KOPT-K1 (cell line): ENCODE results near the gene TENM4.

ENCODE experiments used
- H3K27ac ChIP-seq: fragments of 200-600 bp; sonication (generic); 2 replicates; pipeline ENCODE4 v1.5.1; 2016; ENCODE audit warnings: antibody characterized with exemption, mild to moderate bottlenecking, low read depth, low read length; ENCODE audit not compliant: poor library complexity, severe bottlenecking
- H3K36me3 ChIP-seq: fragments of 200-600 bp; sonication (generic); 2 replicates; pipeline ENCODE4 v1.5.1; 2017; ENCODE audit warnings: antibody characterized with exemption, mild to moderate bottlenecking, low read length, moderate library complexity; ENCODE audit not compliant: insufficient read depth
- H3K9me3 ChIP-seq: fragments of 200-600 bp; sonication (generic); 2 replicates; pipeline ENCODE4 v1.5.1; 2017; ENCODE audit warnings: antibody characterized with exemption, low read length, mild to moderate bottlenecking; ENCODE audit not compliant: insufficient read depth, poor library complexity, severe bottlenecking

The TENM4 gene

DNA sequence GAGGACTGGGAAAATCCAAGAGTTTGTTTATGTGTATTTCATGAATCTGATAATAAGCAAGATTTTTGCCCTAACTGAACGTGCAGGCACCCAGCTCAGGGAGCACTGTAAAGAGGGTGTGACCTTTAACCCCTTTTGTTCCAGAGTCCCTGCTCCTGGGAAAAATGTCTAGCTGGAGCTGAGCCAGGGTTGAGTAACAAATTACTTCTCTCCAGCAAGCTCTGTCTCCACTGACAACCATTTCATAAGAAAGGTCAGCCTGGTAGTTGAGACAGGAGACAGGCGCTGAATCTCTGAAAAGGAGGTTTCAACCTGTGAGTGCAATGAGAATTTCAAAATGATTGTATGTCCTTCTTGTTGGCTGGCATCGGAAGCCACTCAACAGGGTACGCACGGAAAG is 709.8 kb downstream of the TENM4 start:
- H3K36me3 ChIP-seq = no peaks in the 10 kb centered on the region
- no peaks in the 10 kb centered on the region for H3K9me3 ChIP-seq
- no peak overlapping the region for H3K27ac ChIP-seq

- Histone ChIP-seq H3K27ac (no peak overlapping the region), H3K36me3 (no peaks in the 10 kb centered on the region)
Observed at GRCh38 chr11:78730267-78730824, 710.5 kb downstream of the TENM4 start.

GRCh38 chr11:78727816-78728215 is 713.0 kb downstream of the TENM4 start:
- Histone ChIP-seq H3K27ac (no peak overlapping the region), H3K36me3 (no peaks in the 10 kb centered on the region), H3K9me3 (no peaks in the 10 kb centered on the region)

More at GRCh38 chr11:78730267-78730824, 710.5 kb downstream of the TENM4 start:
- no peaks in the 10 kb centered on the region for H3K9me3 ChIP-seq

DNA sequence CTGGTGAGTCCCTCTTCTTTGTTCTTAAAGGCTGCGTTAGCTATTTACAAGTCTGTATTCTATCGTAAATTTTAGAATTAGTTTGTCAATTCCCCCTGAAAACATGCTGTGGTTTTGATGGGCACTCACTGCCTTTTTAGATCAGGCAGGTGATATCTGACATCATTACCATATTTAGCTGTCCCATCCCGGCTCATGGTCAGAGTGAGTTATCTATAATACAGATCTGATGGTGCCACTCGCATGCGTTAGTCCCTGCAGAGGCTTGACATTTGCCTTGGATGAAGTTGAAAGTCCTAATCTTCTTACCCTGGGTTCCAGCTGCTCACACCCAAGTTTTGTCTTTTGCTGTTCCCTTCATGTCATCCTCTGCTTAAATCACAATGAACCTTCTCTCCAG is 715.6 kb downstream of the TENM4 start:
- no peaks in the 10 kb centered on the region for H3K9me3 ChIP-seq
- H3K36me3 ChIP-seq = no peaks in the 10 kb centered on the region
- H3K27ac ChIP-seq = no peak overlapping the region

DNA sequence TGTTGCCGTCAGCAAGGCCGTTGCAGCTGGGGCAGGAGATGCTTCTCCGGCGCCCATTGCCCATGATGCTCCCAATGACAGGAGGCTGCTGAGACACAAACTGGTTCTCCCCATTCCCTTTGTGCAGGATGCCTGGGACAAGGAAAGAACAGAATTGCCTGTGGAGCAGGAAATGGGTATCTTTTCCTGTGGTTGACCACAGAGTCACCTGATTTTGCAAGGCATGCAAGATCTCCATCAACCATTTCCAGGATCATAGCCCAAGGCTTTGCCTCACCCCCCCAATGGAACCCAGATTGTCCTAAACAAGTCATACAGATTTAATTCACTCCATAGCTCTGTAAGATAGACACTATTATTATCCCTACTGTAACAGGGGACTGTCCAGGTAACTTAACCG is 718.0 kb downstream of the TENM4 start:
- no peaks in the 10 kb centered on the region for H3K9me3 ChIP-seq
- H3K27ac ChIP-seq = no peak overlapping the region
- H3K36me3 ChIP-seq = no peaks in the 10 kb centered on the region

- no peak overlapping the region for H3K27ac ChIP-seq
- H3K9me3 ChIP-seq = no peaks in the 10 kb centered on the region
Observed at GRCh38 chr11:78720281-78720989, 720.4 kb downstream of the TENM4 start.

GRCh38 chr11:78717041-78717440 is 723.8 kb downstream of the TENM4 start:
- Histone ChIP-seq H3K36me3 (no peaks in the 10 kb centered on the region), H3K9me3 (no peaks in the 10 kb centered on the region), H3K27ac (no peak overlapping the region)

More at GRCh38 chr11:78720281-78720989, 720.4 kb downstream of the TENM4 start:
- no peaks in the 10 kb centered on the region for H3K36me3 ChIP-seq

GRCh38 chr11:78715639-78716311 is 725.1 kb downstream of the TENM4 start:
- no peak overlapping the region for H3K27ac ChIP-seq

GRCh38 chr11:78714539-78714938 is 726.3 kb downstream of the TENM4 start:
- H3K36me3 ChIP-seq = no peaks in the 10 kb centered on the region
- no peak overlapping the region for H3K27ac ChIP-seq

More at GRCh38 chr11:78715639-78716311, 725.1 kb downstream of the TENM4 start:
- Histone ChIP-seq H3K36me3 (no peaks in the 10 kb centered on the region), H3K9me3 (no peaks in the 10 kb centered on the region)

DNA sequence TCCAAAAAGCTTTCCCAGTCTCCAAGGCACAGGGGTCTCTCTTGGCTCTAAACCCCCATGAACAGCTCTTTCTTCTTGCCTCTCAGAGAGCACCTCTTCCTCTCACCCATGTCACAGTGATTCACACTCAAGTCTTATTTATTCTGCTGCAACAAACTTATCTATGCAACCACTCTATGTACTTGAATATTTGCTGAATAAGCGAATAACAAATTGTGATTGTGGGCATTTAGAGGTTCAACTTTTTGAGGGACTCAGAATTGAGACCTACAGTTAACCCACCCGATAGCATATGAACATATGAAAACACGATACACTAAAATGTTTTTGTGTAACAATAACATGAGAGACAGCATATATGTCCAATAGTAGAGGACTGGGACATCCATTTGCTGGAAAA is 729.1 kb downstream of the TENM4 start:
- H3K27ac ChIP-seq = no peak overlapping the region
- no peaks in the 10 kb centered on the region for H3K9me3 ChIP-seq

More at GRCh38 chr11:78714539-78714938, 726.3 kb downstream of the TENM4 start:
- H3K9me3 ChIP-seq = no peaks in the 10 kb centered on the region

GRCh38 chr11:78710417-78710816 is 730.4 kb downstream of the TENM4 start:
- no peaks in the 10 kb centered on the region for H3K9me3 ChIP-seq
- no peak overlapping the region for H3K27ac ChIP-seq
- no peaks in the 10 kb centered on the region for H3K36me3 ChIP-seq

More for the DNA sequence above, 729.1 kb downstream of the TENM4 start:
- H3K36me3 ChIP-seq = no peaks in the 10 kb centered on the region

GRCh38 chr11:78708388-78708787 is 732.4 kb downstream of the TENM4 start:
- H3K9me3 ChIP-seq = no peaks in the 10 kb centered on the region

GRCh38 chr11:78706551-78706950 is 734.3 kb downstream of the TENM4 start:
- Histone ChIP-seq H3K9me3 (no peaks in the 10 kb centered on the region), H3K27ac (no peak overlapping the region), H3K36me3 (no peaks in the 10 kb centered on the region)

More at GRCh38 chr11:78708388-78708787, 732.4 kb downstream of the TENM4 start:
- Histone ChIP-seq H3K36me3 (no peaks in the 10 kb centered on the region), H3K27ac (no peak overlapping the region)

GRCh38 chr11:78704811-78705210 is 736.0 kb downstream of the TENM4 start:
- no peaks in the 10 kb centered on the region for H3K36me3 ChIP-seq

DNA sequence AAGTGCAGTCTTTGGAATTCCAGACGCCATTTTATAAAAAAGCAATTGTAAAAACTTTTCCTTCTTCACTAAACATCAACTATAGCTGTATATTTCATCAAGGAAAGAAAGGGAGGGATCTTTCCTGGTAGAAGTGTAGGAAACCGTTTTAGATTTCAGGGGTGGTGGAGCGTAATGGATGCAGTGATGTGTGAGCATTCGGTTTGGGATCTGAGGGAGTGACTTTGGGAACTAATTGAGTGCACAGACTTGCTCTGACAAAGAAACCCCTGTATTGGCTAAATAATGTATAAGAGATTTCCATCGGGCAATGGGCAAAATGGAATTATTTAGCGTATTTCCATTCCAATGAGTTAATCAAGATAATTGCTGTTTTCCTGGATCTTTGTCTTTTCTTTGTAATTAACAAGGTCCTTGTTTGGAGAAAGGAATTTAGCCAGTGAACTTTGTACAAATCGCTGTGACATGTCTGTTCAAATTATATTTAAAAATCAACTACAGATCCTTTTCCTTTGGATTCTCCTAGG is 741.2 kb downstream of the TENM4 start:
- no peaks in the 10 kb centered on the region for H3K9me3 ChIP-seq
- no peaks in the 10 kb centered on the region for H3K36me3 ChIP-seq
- no peak overlapping the region for H3K27ac ChIP-seq

More at GRCh38 chr11:78704811-78705210, 736.0 kb downstream of the TENM4 start:
- Histone ChIP-seq H3K27ac (no peak overlapping the region), H3K9me3 (no peaks in the 10 kb centered on the region)
